Fibroblast of lung (primary cell): ENCODE data around the gene BANF1. TPM values are rescaled to one million over a fixed set of nuclear protein-coding genes. Genes with fewer than 3 reads are reported as not detected.

ENCODE experiments used
- DNase-seq, 2 donors: peaks; one replicate each; pipeline versions ENCODE4 v3.0.0 to v3.0.0-alpha.2; 2010; ENCODE audit warnings: low read depth in 2 of 2
- H2AFZ ChIP-seq: 2 replicates; pipeline ENCODE4 v1.5.1; 2012; ENCODE audit warnings: low read length, control low read depth, inconsistent platforms
- H3K27ac ChIP-seq: 2 replicates; pipeline ENCODE4 v1.5.1; 2011; ENCODE audit warnings: low read length, control low read depth; ENCODE audit not compliant: insufficient read depth
- H3K27me3 ChIP-seq: 2 replicates; pipeline ENCODE4 v1.5.1; 2011; ENCODE audit warnings: mild to moderate bottlenecking, low read length; ENCODE audit not compliant: control insufficient read depth, insufficient read depth
- H3K36me3 ChIP-seq: 2 replicates; pipeline ENCODE4 v1.5.1; 2011; ENCODE audit warnings: low read length; ENCODE audit not compliant: control insufficient read depth, insufficient read depth
- H3K4me1 ChIP-seq: 2 replicates; pipeline ENCODE4 v1.5.1; 2011; ENCODE audit warnings: low read length; ENCODE audit not compliant: control insufficient read depth, insufficient read depth; ENCODE audit errors: extremely low read depth
- H3K4me2 ChIP-seq: 2 replicates; pipeline ENCODE4 v1.5.1; 2011; ENCODE audit warnings: low read length, control low read depth; ENCODE audit not compliant: insufficient read depth; ENCODE audit errors: extremely low read depth
- H3K4me3 ChIP-seq, 4 experiments: fragments of 200-600 bp in 1 of 4; sonication (generic) in 1 of 4; replicated peaks in 1 of 4; 2 replicates each; pipeline ENCODE4 v1.5.1; 2011 to 2016; ENCODE audit warnings: low read length in 4 of 4, low read depth in 3 of 4, mild to moderate bottlenecking in 3 of 4, control low read depth in 2 of 4, inconsistent platforms in 1 of 4, mixed read lengths in 1 of 4; ENCODE audit not compliant: insufficient read depth in 1 of 4; ENCODE audit errors: control extremely low read depth in 1 of 4
- H3K79me2 ChIP-seq: 2 replicates; pipeline ENCODE4 v1.5.1; 2012; ENCODE audit warnings: mild to moderate bottlenecking, low read length, inconsistent platforms; ENCODE audit not compliant: control insufficient read depth, insufficient read depth
- H3K9ac ChIP-seq: 2 replicates; pipeline ENCODE4 v1.5.1; 2011; ENCODE audit warnings: mild to moderate bottlenecking, low read length, control low read depth; ENCODE audit not compliant: insufficient read depth
- H3K9me3 ChIP-seq: 2 replicates; pipeline ENCODE4 v1.5.1; 2012; ENCODE audit warnings: low read depth, low read length; ENCODE audit not compliant: control insufficient read depth, insufficient read depth
- H4K20me1 ChIP-seq: 2 replicates; pipeline ENCODE4 v1.5.1; 2011; ENCODE audit warnings: low read length; ENCODE audit not compliant: control insufficient read depth, insufficient read depth; ENCODE audit errors: extremely low read depth
- CTCF ChIP-seq, 2 donors: IDR thresholded peaks in 1 of 2; conservative IDR thresholded peaks in 1 of 2; 1 replicate in 1 of 2; 2 replicates in 1 of 2; pipeline ENCODE4 v1.5.1; 2011 to 2012; ENCODE audit warnings: low read length in 2 of 2, control low read depth in 1 of 2, inconsistent platforms in 1 of 2, low read depth in 1 of 2, mild to moderate bottlenecking in 1 of 2
- EZH2 ChIP-seq: IDR thresholded peaks from 2 replicates; pipeline ENCODE4 v1.5.1; 2012; ENCODE audit warnings: low read length, control low read depth, mild to moderate bottlenecking; ENCODE audit errors: missing control alignments
- polyA plus RNA-seq, 2 donors: library from polyadenylated mRNA; depleted of rRNA in 1 of 2; stranded (reverse) in 1 of 2; unstranded in 1 of 2; fragments of >200 nt; gene quantifications; 2 replicates each; pipeline ENCODE4 v1.2.1, GENCODE V29; 2011 to 2012; ENCODE audit warnings: missing spikeins in 1 of 2
- total RNA-seq: library from RNA; depleted of rRNA; stranded (reverse); fragments of >200 nt; gene quantifications from 2 replicates; pipeline ENCODE4 v1.2.1, GENCODE V29; 2014

BANF1 gene
- total and polyA plus RNA-seq, 2 donors (not counting 1 experiment from before 2014, with no cell fraction given), result 19.0 to 156 TPM

GRCh38 chr11:66004186-66004585, 1.9 kb downstream of the BANF1 start:
- Histone ChIP-seq H3K9me3 (no peaks in the 10 kb centered on the region), H3K9ac (no peak overlapping the region), H3K27me3 (no peaks in the 10 kb centered on the region), H3K4me2 (no peak overlapping the region), H3K4me3 (no peak overlapping the region), H3K36me3 (peaks cover 15% of the 10 kb centered on the region), H2AFZ (no peak overlapping the region), H3K27ac (no peak overlapping the region), H3K4me1 (peaks cover 2% of the 10 kb centered on the region), H3K79me2 (peaks cover 37% of the 10 kb centered on the region), H4K20me1 (no peaks in the 10 kb centered on the region)
- no peak for DNase-seq
- no peak for TF ChIP-seq CTCF (conservative IDR thresholded peaks at IDR 0.05 in 1 of 2, IDR thresholded peaks at IDR 0.05 in 1 of 2; ENCODE audit: low read depth in 1 of 2, low read length in 2 of 2)
- TF ChIP-seq EZH2, result no peak

GRCh38 chr11:66006134-66006890, 4.0 kb downstream of the BANF1 start:
- Histone ChIP-seq H3K27ac (no peak overlapping the region), H2AFZ (no peak overlapping the region), H3K4me3 (no peak overlapping the region), H3K4me1 (peaks cover 2% of the 10 kb centered on the region), H3K27me3 (peaks cover 1% of the 10 kb centered on the region), H4K20me1 (no peaks in the 10 kb centered on the region), H3K9me3 (no peaks in the 10 kb centered on the region), H3K79me2 (peaks cover 21% of the 10 kb centered on the region), H3K9ac (no peak overlapping the region), H3K4me2 (no peak overlapping the region), H3K36me3 (peaks cover 8% of the 10 kb centered on the region)
- no peak for DNase-seq
- TF ChIP-seq EZH2 (no peak), CTCF (conservative IDR thresholded peaks at IDR 0.05 in 1 of 2, IDR thresholded peaks at IDR 0.05 in 1 of 2; ENCODE audit: low read depth in 1 of 2, low read length in 2 of 2) (no peak)

- no peak overlapping the region for H3K27ac ChIP-seq
- no peak overlapping the region for H3K4me2 ChIP-seq
- H3K4me3 ChIP-seq, result no peak overlapping the region
- H4K20me1 ChIP-seq, result no peaks in the 10 kb centered on the region
- H3K79me2 ChIP-seq, result peaks cover 16% of the 10 kb centered on the region
- H3K36me3 ChIP-seq, result peaks cover 8% of the 10 kb centered on the region
- peaks cover 2% of the 10 kb centered on the region for H3K4me1 ChIP-seq
- H3K27me3 ChIP-seq, result peaks cover 5% of the 10 kb centered on the region
- H2AFZ ChIP-seq, result no peak overlapping the region
- H3K9ac ChIP-seq, result no peak overlapping the region
- H3K9me3 ChIP-seq, result no peaks in the 10 kb centered on the region
- DNase-seq, result no peak
- no peak for TF ChIP-seq CTCF (conservative IDR thresholded peaks at IDR 0.05 in 1 of 2, IDR thresholded peaks at IDR 0.05 in 1 of 2; ENCODE audit: low read depth in 1 of 2, low read length in 2 of 2)
- no peak for TF ChIP-seq EZH2
These were observed 4.5 kb downstream of the BANF1 start for GRCh38 chr11:66006891-66007176.
